HepG2 (cell line): ENCODE data around the gene ZNF524. TPM values are rescaled to one million over a fixed set of nuclear protein-coding genes. Genes with fewer than 3 reads are reported as not detected.

Experiments
- CREB3 ChIP-seq: sonication (generic); formaldehyde crosslinking; IDR thresholded peaks from 2 replicates; pipeline ENCODE4 v1.5.0; 2020; ENCODE audit warnings: missing genetic modification reagents
- ETV6 ChIP-seq: sonication (generic); formaldehyde crosslinking; conservative IDR thresholded peaks from 2 replicates; pipeline ENCODE4 v1.4.0; 2020; ENCODE audit warnings: missing genetic modification reagents
- MEIS1 ChIP-seq: sonication (generic); formaldehyde crosslinking; IDR thresholded peaks from 2 replicates; pipeline ENCODE4 v1.9.0; 2021; ENCODE audit warnings: mild to moderate bottlenecking, missing genetic modification reagents, moderate library complexity, borderline replicate concordance
- POLR2A ChIP-seq, 2 experiments: IDR thresholded peaks; 2 replicates each; pipeline ENCODE4 v1.6.1; 2011; ENCODE audit warnings: low read depth in 2 of 2, low read length in 2 of 2, mild to moderate bottlenecking in 1 of 2, moderate library complexity in 1 of 2; ENCODE audit not compliant: insufficient read depth in 1 of 2
- RFXAP ChIP-seq: sonication (generic); formaldehyde crosslinking; IDR thresholded peaks from 2 replicates; pipeline ENCODE4 v1.4.0; 2020; ENCODE audit warnings: missing genetic modification reagents, borderline replicate concordance
- RNF2 ChIP-seq: fragments of 450-650 bp; conservative IDR thresholded peaks from 2 replicates; pipeline ENCODE4 v1.6.1; 2016; ENCODE audit warnings: low read depth
- SNAPC4 ChIP-seq: sonication (generic); formaldehyde crosslinking; IDR thresholded peaks from 2 replicates; pipeline ENCODE4 v1.4.0; 2020; ENCODE audit warnings: mild to moderate bottlenecking, missing genetic modification reagents
- SNAPC5 ChIP-seq: sonication (generic); formaldehyde crosslinking; IDR thresholded peaks from 2 replicates; pipeline ENCODE4 v1.8.1; 2023; ENCODE audit warnings: mild to moderate bottlenecking, missing genetic modification reagents, borderline replicate concordance
- SNRNP70 ChIP-seq: fragments of 200-400 bp; formaldehyde crosslinking; IDR thresholded peaks from 2 replicates; pipeline ENCODE4 v1.6.1; 2017; ENCODE audit warnings: mild to moderate bottlenecking, low read depth, low read length, moderate library complexity
- SRSF1 ChIP-seq: fragments of 200-400 bp; formaldehyde crosslinking; optimal IDR thresholded peaks from 2 replicates; pipeline ENCODE3; 2017; ENCODE audit warnings: mild to moderate bottlenecking, low read depth, low read length, moderate library complexity
- ZBTB39 ChIP-seq: sonication (generic); formaldehyde crosslinking; IDR thresholded peaks from 2 replicates; pipeline ENCODE4 v1.5.0; 2020; ENCODE audit warnings: missing genetic modification reagents
- ZFP37 ChIP-seq: sonication (generic); formaldehyde crosslinking; IDR thresholded peaks from 2 replicates; pipeline ENCODE4 v1.4.0; 2020; ENCODE audit warnings: missing genetic modification reagents, borderline replicate concordance
- ZKSCAN5 ChIP-seq: sonication (generic); formaldehyde crosslinking; IDR thresholded peaks from 2 replicates; pipeline ENCODE4 v1.5.1; 2020; ENCODE audit warnings: mild to moderate bottlenecking, missing genetic modification reagents
- ZNF749 ChIP-seq: sonication (generic); formaldehyde crosslinking; IDR thresholded peaks from 2 replicates; pipeline ENCODE4 v1.8.0; 2022; ENCODE audit warnings: mild to moderate bottlenecking, missing genetic modification reagents, moderate library complexity, borderline replicate concordance
- ZNF780A ChIP-seq: sonication (generic); formaldehyde crosslinking; IDR thresholded peaks from 2 replicates; pipeline ENCODE4 v1.8.0; 2022; ENCODE audit warnings: mild to moderate bottlenecking, missing genetic modification reagents, moderate library complexity
- ZSCAN5A ChIP-seq: sonication (generic); formaldehyde crosslinking; IDR thresholded peaks from 2 replicates; pipeline ENCODE4 v1.8.0; 2022; ENCODE audit warnings: mild to moderate bottlenecking, missing genetic modification reagents, borderline replicate concordance
- polyA plus RNA-seq, 8 experiments: library from polyadenylated mRNA; depleted of rRNA in 3 of 8; stranded (reverse) in 7 of 8; unstranded in 1 of 8; fragments of >200 nt; fragmentation: Illumina TruSeq in 4 of 8; extraction: Trizol in 4 of 8; gene quantifications; 2 replicates each; pipeline versions ENCODE4 v1.2.1 to v1.2.3, GENCODE V29; 2011 to 2016; ENCODE audit warnings: low read depth in 4 of 8, missing spikeins in 1 of 8, mixed read lengths in 1 of 8; ENCODE audit not compliant: insufficient read depth in 1 of 8
- total RNA-seq, 5 experiments: library from RNA; depleted of rRNA; stranded (reverse); fragments of >200 nt; fragmentation: Illumina TruSeq; extraction: Trizol; gene quantifications; 2 replicates each; pipeline ENCODE4 v1.2.3, GENCODE V29; 2016; ENCODE audit warnings: low read depth in 1 of 5

ZNF524 gene
- total and polyA plus RNA-seq, 2 of the 13 experiments (the other 11 are each of a cell fraction or from before 2014, with no cell fraction given): 3.2 to 4.6 TPM

- no peak for TF ChIP-seq ZNF749 (CRISPR knock-in tag)
- no peak for TF ChIP-seq SNAPC4 (CRISPR knock-in tag)
- peak; percentile 65 for TF ChIP-seq SRSF1
- no peak for TF ChIP-seq ZFP37 (CRISPR knock-in tag)
- TF ChIP-seq RNF2: 0 out of 2 replicates have a peak, but pooled peaks have one; percentile 18
- 0 out of 2 replicates have a peak, but pooled peaks have one; percentile 6 for TF ChIP-seq MEIS1 (CRISPR knock-in tag)
- TF ChIP-seq RFXAP (CRISPR knock-in tag): peak; percentile 1; the same call in 1 of the 2 replicates
- no peak for TF ChIP-seq ZNF780A (CRISPR knock-in tag)
- no peak for TF ChIP-seq ZBTB39 (CRISPR knock-in tag)
- no peak for TF ChIP-seq SNAPC5 (CRISPR knock-in tag)
- peak; percentile 10 to 50; a peak in 3 of 4 replicates for TF ChIP-seq POLR2A (IDR thresholded peaks at IDR 0.05; ENCODE audit: insufficient read depth in 1 of 2, low read depth in 2 of 2, low read length in 2 of 2)
- 0 out of 2 replicates have a peak, but pooled peaks have one; percentile 44 for TF ChIP-seq ETV6 (CRISPR knock-in tag)
- no peak for TF ChIP-seq ZKSCAN5
- no peak for TF ChIP-seq CREB3
- TF ChIP-seq ZSCAN5A (CRISPR knock-in tag): no peak
- no peak for TF ChIP-seq SNRNP70
Measured at GRCh38 chr19:55599842-55600661, at the start of gene ZNF524 (continued).
